Hypothalamus (tissue), 51 donors: Measurements from ENCODE around the gene SNRPD3.
A peak's percentile ranks its signal among the peaks of the same experiment; 100 is the strongest.
"Not testable (repeated sequence)": the region's sequence is repeated elsewhere in the genome, so short reads cannot be mapped to it uniquely, and the experiment has no call there.

ENCODE experiments used
- DNase-seq, 51 donors: peaks; one replicate each; lab custom pipeline; 2025; lab: John Stamatoyannopoulos, UW

The SNRPD3 gene

GRCh38 chr22:24589518-24590030 is 33.8 kb downstream of the SNRPD3 start:
- DNase-seq, result no peak

- no peak for DNase-seq
Observed at GRCh38 chr22:24590596-24591173, 34.9 kb downstream of the SNRPD3 start.

GRCh38 chr22:24591286-24591830 is 35.6 kb downstream of the SNRPD3 start:
- no peak for DNase-seq

GRCh38 chr22:24592058-24592850 is 36.5 kb downstream of the SNRPD3 start:
- DNase-seq, result peak in 3 of 51 donors; percentile 39 to 55 (median 48)

- peak in 47 of 51 donors; percentile 19 to 87 (median 66) for DNase-seq
Observed at GRCh38 chr22:24592851-24593558, 37.2 kb downstream of the SNRPD3 start, which contains the start of gene LRRC75B. LRRC75B (minus strand) TSS chr22:24593073; CDS start chr22:24593039, 34 bp downstream.

GRCh38 chr22:24593559-24593835 is 37.7 kb downstream of the SNRPD3 start:
- DNase-seq, result not testable (repeated sequence)

- no peak for DNase-seq
Observed at GRCh38 chr22:24593836-24594568, 38.2 kb downstream of the SNRPD3 start.

- no peak for DNase-seq
Observed at GRCh38 chr22:24594569-24595120, 38.8 kb downstream of the SNRPD3 start.

GRCh38 chr22:24595228-24595627 is 39.4 kb downstream of the SNRPD3 start:
- DNase-seq, result no peak

GRCh38 chr22:24595863-24596262 is 40.1 kb downstream of the SNRPD3 start:
- no peak for DNase-seq

- not testable (repeated sequence) for DNase-seq
Observed at GRCh38 chr22:24597076-24597475, 41.3 kb downstream of the SNRPD3 start.

GRCh38 chr22:24599514-24599913 is 43.7 kb downstream of the SNRPD3 start:
- DNase-seq, result no peak

GRCh38 chr22:24599958-24600715 is 44.3 kb downstream of the SNRPD3 start:
- not testable (repeated sequence) for DNase-seq

- DNase-seq, result peak in 1 of 51 donors; percentile 15
Observed at GRCh38 chr22:24601217-24602104, 45.7 kb downstream of the SNRPD3 start.

GRCh38 chr22:24602105-24602749 is 46.4 kb downstream of the SNRPD3 start:
- not testable (repeated sequence) for DNase-seq

GRCh38 chr22:24602847-24603769 is 47.3 kb downstream of the SNRPD3 start, which contains the start of gene GGT1:
GGT1 (plus strand) TSS chr22:24603193; CDS start chr22:24611082, 7,889 bp downstream.
- not testable (repeated sequence) for DNase-seq
